ENCODE measurements around the gene ATL2.

ATL2 gene

GRCh38 chr2:38394903-38395341 is 17.8 kb upstream of the ATL2 start (continued):
- TF ChIP-seq PATZ1 (tag by site-specific recombination; IDR thresholded peaks at IDR 0.05): peak; percentile 78; the same call in 1 of the 2 replicates
- no peak for TF ChIP-seq ZNF350 (tag by site-specific recombination; IDR thresholded peaks at IDR 0.05)
- TF ChIP-seq PRDM6 (tag by site-specific recombination; IDR thresholded peaks at IDR 0.05): peak; percentile 98
- TF ChIP-seq ZNF266 (tag by site-specific recombination; IDR thresholded peaks at IDR 0.05; ENCODE audit: low read depth): no peak
- TF ChIP-seq ZEB2 (tag by site-specific recombination; IDR thresholded peaks at IDR 0.05): peak; percentile 93
- TF ChIP-seq ZNF292 (tag by site-specific recombination; IDR thresholded peaks at IDR 0.05; ENCODE audit: borderline replicate concordance, low read depth): no peak
- TF ChIP-seq ZNF747 (tag by site-specific recombination; IDR thresholded peaks at IDR 0.05): no peak
- TF ChIP-seq ZNF510 (tag by site-specific recombination; IDR thresholded peaks at IDR 0.05; ENCODE audit: insufficient replicate concordance): no peak
- no peak for TF ChIP-seq ZNF274 (IDR thresholded peaks at IDR 0.05; ENCODE audit: low read length)
- TF ChIP-seq ZNF274 (tag by site-specific recombination; IDR thresholded peaks at IDR 0.05; ENCODE audit: borderline replicate concordance): no peak
- TF ChIP-seq ZNF239 (tag by site-specific recombination; IDR thresholded peaks at IDR 0.05): no peak
- TF ChIP-seq ZNF704 (tag by site-specific recombination; IDR thresholded peaks at IDR 0.05): no peak
- no peak for TF ChIP-seq ZNF626 (tag by site-specific recombination; IDR thresholded peaks at IDR 0.05)
- TF ChIP-seq ZNF202 (tag by site-specific recombination; IDR thresholded peaks at IDR 0.05; ENCODE audit: borderline replicate concordance): no peak
- TF ChIP-seq MZF1 (tag by site-specific recombination; IDR thresholded peaks at IDR 0.05; ENCODE audit: borderline replicate concordance): no peak
- TF ChIP-seq PBX3 (CRISPR knock-in tag; IDR thresholded peaks at IDR 0.05): no peak
- peak; percentile 44; the same call in 1 of the 2 replicates for TF ChIP-seq ZSCAN4 (tag by site-specific recombination; IDR thresholded peaks at IDR 0.05)
- no peak for TF ChIP-seq ZNF658 (tag by site-specific recombination; IDR thresholded peaks at IDR 0.05)
- TF ChIP-seq ZFP37 (tag by site-specific recombination; IDR thresholded peaks at IDR 0.05): peak; percentile 79; the same call in 1 of the 2 replicates
- peak; percentile 85; the same call in 1 of the 2 replicates for TF ChIP-seq OVOL3 (tag by site-specific recombination; IDR thresholded peaks at IDR 0.05)
- TF ChIP-seq ZNF174 (tag by site-specific recombination; IDR thresholded peaks at IDR 0.05): no peak
- TF ChIP-seq HOXD13 (CRISPR knock-in tag; IDR thresholded peaks at IDR 0.05; ENCODE audit: borderline replicate concordance): peak; percentile 96
- TF ChIP-seq ZNF2 (tag by site-specific recombination; IDR thresholded peaks at IDR 0.05): 0 out of 2 replicates have a peak, but pooled peaks have one; percentile 49
- no peak for TF ChIP-seq ZNF341 (tag by site-specific recombination; IDR thresholded peaks at IDR 0.05; ENCODE audit: low read depth)
- no peak for TF ChIP-seq KLF10 (tag by site-specific recombination; IDR thresholded peaks at IDR 0.05)
- no peak for TF ChIP-seq ZNF677 (tag by site-specific recombination; IDR thresholded peaks at IDR 0.05)
- no peak for TF ChIP-seq ZBTB48 (tag by site-specific recombination; IDR thresholded peaks at IDR 0.05)
- no peak for TF ChIP-seq ZNF768 (tag by site-specific recombination; IDR thresholded peaks at IDR 0.05)
- TF ChIP-seq ZNF837 (tag by site-specific recombination; IDR thresholded peaks at IDR 0.05): no peak
- TF ChIP-seq ZNF639 (tag by site-specific recombination; IDR thresholded peaks at IDR 0.05): peak; percentile 97
- TF ChIP-seq ZFHX2 (tag by site-specific recombination; conservative IDR thresholded peaks at IDR 0.05): no peak
- no peak for TF ChIP-seq ZNF514 (tag by site-specific recombination; IDR thresholded peaks at IDR 0.05)
- no peak for TF ChIP-seq ZNF530 (tag by site-specific recombination; IDR thresholded peaks at IDR 0.05; ENCODE audit: low read depth)
- TF ChIP-seq ZBTB20 (tag by site-specific recombination; IDR thresholded peaks at IDR 0.05): peak; percentile 39; the same call in 1 of the 2 replicates

All from HEK293 (cell line).